SK-N-SH treated with all-trans-retinoic acid at 6 μM for 48 hours (cell line): ENCODE results near the gene COL6A5.

Source experiments
- ARNTL ChIP-seq: fragments of 450-650 bp; formaldehyde crosslinking; IDR thresholded peaks from 2 replicates; pipeline ENCODE4 v1.5.0; 2020; ENCODE audit warnings: low read depth, mild to moderate bottlenecking, moderate library complexity, borderline replicate concordance
- BACH2 ChIP-seq: fragments of 250-450 bp; sonication (Bioruptor Pico); IDR thresholded peaks from 2 replicates; pipeline ENCODE4 v1.9.0; 2021; ENCODE audit warnings: mild to moderate bottlenecking, borderline replicate concordance
- CREB5 ChIP-seq: fragments of 250-450 bp; sonication (Bioruptor Pico); IDR thresholded peaks from 2 replicates; pipeline ENCODE4 v1.5.1; 2020; ENCODE audit warnings: low read depth, mild to moderate bottlenecking, moderate library complexity
- CSDC2 ChIP-seq: fragments of 250-450 bp; sonication (Bioruptor Pico); IDR thresholded peaks from 2 replicates; pipeline ENCODE4 v1.5.0; 2020; ENCODE audit warnings: mild to moderate bottlenecking, moderate library complexity
- ESRRG ChIP-seq: fragments of 250-450 bp; sonication (Bioruptor Pico); IDR thresholded peaks from 2 replicates; pipeline ENCODE4 v1.6.1; 2021; ENCODE audit warnings: mild to moderate bottlenecking
- PATZ1 ChIP-seq: fragments of 250-450 bp; sonication (Bioruptor Pico); IDR thresholded peaks from 2 replicates; pipeline ENCODE4 v1.8.0; 2020; ENCODE audit warnings: mild to moderate bottlenecking, moderate library complexity, borderline replicate concordance
- POU6F1 ChIP-seq: fragments of 250-450 bp; sonication (Bioruptor Pico); IDR thresholded peaks from 2 replicates; pipeline ENCODE4 v1.8.0; 2021; ENCODE audit warnings: low read depth, mild to moderate bottlenecking, moderate library complexity, borderline replicate concordance
- RARB ChIP-seq: fragments of 250-450 bp; sonication (Bioruptor Pico); IDR thresholded peaks from 2 replicates; pipeline ENCODE4 v1.8.0; 2021; ENCODE audit warnings: mild to moderate bottlenecking, moderate library complexity
- SNAI2 ChIP-seq: fragments of 250-450 bp; sonication (Bioruptor Pico); IDR thresholded peaks from 2 replicates; pipeline ENCODE4 v1.5.0; 2020; ENCODE audit warnings: mild to moderate bottlenecking, moderate library complexity
- TCF4 ChIP-seq: fragments of 250-450 bp; sonication (Bioruptor Pico); IDR thresholded peaks from 2 replicates; pipeline ENCODE4 v1.8.0; 2021; ENCODE audit warnings: mild to moderate bottlenecking, moderate library complexity, borderline replicate concordance
- TSHZ2 ChIP-seq: fragments of 250-450 bp; sonication (Bioruptor Pico); IDR thresholded peaks from 2 replicates; pipeline ENCODE4 v1.5.0; 2020; ENCODE audit warnings: mild to moderate bottlenecking, moderate library complexity
- ZFP3 ChIP-seq: fragments of 250-450 bp; sonication (Bioruptor Pico); IDR thresholded peaks from 2 replicates; pipeline ENCODE4 v1.5.0; 2020; ENCODE audit warnings: mild to moderate bottlenecking, moderate library complexity
- ZNF565 ChIP-seq: fragments of 450-650 bp; formaldehyde crosslinking; conservative IDR thresholded peaks from 2 replicates; pipeline ENCODE4 v1.5.0; 2020; ENCODE audit warnings: low read depth, mild to moderate bottlenecking, moderate library complexity
- ZNF70 ChIP-seq: fragments of 450-650 bp; formaldehyde crosslinking; IDR thresholded peaks from 2 replicates; pipeline ENCODE4 v1.5.0; 2020; ENCODE audit warnings: mild to moderate bottlenecking, moderate library complexity

GRCh38 chr3:130424837-130425236 is 79.4 kb downstream of the COL6A5 start:
- TF ChIP-seq TSHZ2 (CRISPR knock-in tag) (no peak), BACH2 (CRISPR knock-in tag) (no peak), ZFP3 (CRISPR knock-in tag) (no peak), PATZ1 (CRISPR knock-in tag) (no peak), SNAI2 (no peak), ZNF565 (CRISPR knock-in tag) (no peak), POU6F1 (CRISPR knock-in tag) (no peak), RARB (CRISPR knock-in tag) (no peak), ZNF70 (CRISPR knock-in tag) (no peak), ARNTL (CRISPR knock-in tag) (no peak), CSDC2 (CRISPR knock-in tag) (no peak), CREB5 (no peak), TCF4 (CRISPR knock-in tag) (no peak), ESRRG (CRISPR knock-in tag) (no peak)
